ENCODE results near the gene UVRAG.

UVRAG gene

GRCh38 chr11:75913984-75914383 is 99.0 kb downstream of the UVRAG start:
- no peak for DNase-seq (ENCODE audit: low read depth in 1 of 2, low spot score in 1 of 2)
- Histone ChIP-seq H3K27ac (replicated peaks) (no peak overlapping the region), H3K27me3 (ENCODE audit: insufficient read depth, poor library complexity, severe bottlenecking) (no peaks in the 10 kb centered on the region), H3K4me3 (replicated peaks; ENCODE audit: insufficient read depth, low read length) (no peak overlapping the region)
- TF ChIP-seq CTCF (IDR thresholded peaks at IDR 0.05; ENCODE audit: insufficient read depth, low read length), result no peak
- TF ChIP-seq REST (IDR thresholded peaks at IDR 0.05; ENCODE audit: insufficient replicate concordance, low read depth), result no peak
- TF ChIP-seq SPI1 (IDR thresholded peaks at IDR 0.05; ENCODE audit: borderline replicate concordance, low read depth), result no peak
- TF ChIP-seq GABPA (IDR thresholded peaks at IDR 0.05; ENCODE audit: low read depth), result no peak
- TF ChIP-seq POLR2AphosphoS5 (IDR thresholded peaks at IDR 0.05; ENCODE audit: low read depth), result no peak

DNA sequence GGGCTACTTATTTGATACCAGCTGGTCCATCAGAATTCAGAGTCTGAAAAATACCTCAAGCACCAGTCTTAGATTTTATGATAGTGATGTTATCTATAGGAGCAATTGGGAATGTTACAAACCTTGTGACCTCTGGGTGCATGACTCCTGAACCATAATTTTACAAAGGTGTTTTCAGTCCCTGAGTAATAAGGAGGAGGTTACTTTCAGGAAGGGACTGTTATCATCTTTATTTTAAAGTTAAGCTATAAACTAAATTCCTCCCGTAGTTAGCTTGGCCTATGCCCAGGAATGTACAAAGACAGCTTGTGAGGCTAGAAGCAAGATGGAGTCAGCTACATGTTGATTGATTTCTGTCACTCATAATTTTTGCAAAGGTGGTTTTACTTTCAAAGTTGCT is 101.9 kb downstream of the UVRAG start:
- DNase-seq (ENCODE audit: low read depth in 1 of 2, low spot score in 1 of 2), result no peak
- H3K4me3 ChIP-seq (replicated peaks; ENCODE audit: insufficient read depth, low read length), result no peak overlapping the region
- H3K27me3 ChIP-seq (ENCODE audit: insufficient read depth, poor library complexity, severe bottlenecking), result no peaks in the 10 kb centered on the region
- no peak overlapping the region for H3K27ac ChIP-seq (replicated peaks)
- TF ChIP-seq GABPA (IDR thresholded peaks at IDR 0.05; ENCODE audit: low read depth), result no peak
- no peak for TF ChIP-seq CTCF (IDR thresholded peaks at IDR 0.05; ENCODE audit: insufficient read depth, low read length)

GRCh38 chr11:75918331-75918730 is 103.3 kb downstream of the UVRAG start:
- Histone ChIP-seq H3K27me3 (ENCODE audit: insufficient read depth, poor library complexity, severe bottlenecking) (no peaks in the 10 kb centered on the region), H3K4me3 (replicated peaks; ENCODE audit: insufficient read depth, low read length) (no peak overlapping the region), H3K27ac (replicated peaks) (no peak overlapping the region)
- no peak for DNase-seq (ENCODE audit: low read depth in 1 of 2, low spot score in 1 of 2)
- no peak for TF ChIP-seq CTCF (IDR thresholded peaks at IDR 0.05; ENCODE audit: insufficient read depth, low read length)
- no peak for TF ChIP-seq REST (IDR thresholded peaks at IDR 0.05; ENCODE audit: insufficient replicate concordance, low read depth)

DNA sequence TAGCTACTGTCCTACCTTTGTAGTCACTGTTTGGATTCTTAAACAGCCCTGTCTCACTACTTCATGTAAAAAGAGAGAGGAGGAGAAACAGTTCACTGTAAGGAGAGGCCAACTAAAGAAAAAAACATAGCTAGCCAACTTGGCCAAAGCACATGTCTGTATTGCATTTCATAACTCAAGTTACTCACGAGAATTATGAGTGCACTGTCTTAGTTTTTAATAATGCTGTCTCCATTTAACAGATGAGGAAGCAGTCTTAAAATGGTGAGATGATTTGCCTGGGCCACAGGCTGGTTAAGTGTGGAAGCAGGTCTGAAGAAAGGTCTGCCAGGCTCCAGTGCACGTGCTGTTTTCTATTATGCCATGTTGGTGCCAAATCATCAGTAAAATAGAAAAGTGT is 104.5 kb downstream of the UVRAG start:
- DNase-seq (ENCODE audit: low read depth in 1 of 2, low spot score in 1 of 2), result no peak
- no peak for TF ChIP-seq GABPA (IDR thresholded peaks at IDR 0.05; ENCODE audit: low read depth)
- no peak for TF ChIP-seq SPI1 (IDR thresholded peaks at IDR 0.05; ENCODE audit: borderline replicate concordance, low read depth)
- no peak for TF ChIP-seq CTCF (IDR thresholded peaks at IDR 0.05; ENCODE audit: insufficient read depth, low read length)
- no peak for TF ChIP-seq REST (IDR thresholded peaks at IDR 0.05; ENCODE audit: insufficient replicate concordance, low read depth)
- Histone ChIP-seq H3K4me3 (replicated peaks; ENCODE audit: insufficient read depth, low read length) (no peak overlapping the region), H3K27me3 (ENCODE audit: insufficient read depth, poor library complexity, severe bottlenecking) (no peaks in the 10 kb centered on the region), H3K27ac (replicated peaks) (no peak overlapping the region)

Measured in HL-60 (cell line).